HEK293 (cell line): ENCODE measurements around the gene ETDA.
"Not testable (repeated sequence)": the region's sequence is repeated elsewhere in the genome, so short reads cannot be mapped to it uniquely, and the experiment has no call there.

Source experiments
- ZNF248 ChIP-seq: fragments of 450-650 bp; formaldehyde crosslinking; IDR thresholded peaks from 2 replicates; pipeline ENCODE4 v1.5.1; 2017; ENCODE audit warnings: missing biosample characterization, missing genetic modification characterization
- TF ChIP-seq, protein P1 (sequence below): fragments of 450-650 bp; formaldehyde crosslinking; IDR thresholded peaks from 2 replicates; pipeline ENCODE4 v1.5.1; 2016; ENCODE audit warnings: missing biosample characterization, missing genetic modification characterization

DNA sequence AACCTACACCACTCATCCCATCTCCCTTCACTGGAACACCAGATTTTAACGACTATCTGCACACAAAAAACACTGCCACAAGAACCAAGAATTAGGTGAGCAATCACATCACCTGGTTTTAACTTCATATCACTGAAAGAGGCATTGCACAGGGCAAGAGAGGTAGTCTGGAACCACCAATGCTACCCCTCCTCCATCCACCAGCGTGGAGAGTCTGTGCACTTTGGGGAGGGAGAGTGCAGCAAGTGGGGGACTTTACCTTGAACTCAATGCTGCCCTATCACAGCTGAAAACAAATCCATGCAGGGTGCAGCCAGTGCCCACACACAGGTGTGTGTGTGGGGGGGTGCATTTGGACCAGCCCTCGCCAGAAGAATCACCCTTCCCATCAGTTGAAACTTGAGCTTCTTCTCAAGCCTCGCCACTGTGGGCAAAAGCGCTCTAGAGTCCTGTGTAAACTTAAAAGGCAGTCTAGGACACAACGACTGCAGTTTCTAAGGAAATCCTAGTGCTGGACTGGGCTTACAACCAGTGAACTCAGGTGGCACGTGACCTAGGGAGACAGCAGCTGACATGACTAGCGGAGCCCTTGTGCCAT lies 4.3 kb downstream of the ETDA start:
- TF ChIP-seq ZNF248 (tag by site-specific recombination) = not testable (repeated sequence)
- TF ChIP-seq, protein P1, sequence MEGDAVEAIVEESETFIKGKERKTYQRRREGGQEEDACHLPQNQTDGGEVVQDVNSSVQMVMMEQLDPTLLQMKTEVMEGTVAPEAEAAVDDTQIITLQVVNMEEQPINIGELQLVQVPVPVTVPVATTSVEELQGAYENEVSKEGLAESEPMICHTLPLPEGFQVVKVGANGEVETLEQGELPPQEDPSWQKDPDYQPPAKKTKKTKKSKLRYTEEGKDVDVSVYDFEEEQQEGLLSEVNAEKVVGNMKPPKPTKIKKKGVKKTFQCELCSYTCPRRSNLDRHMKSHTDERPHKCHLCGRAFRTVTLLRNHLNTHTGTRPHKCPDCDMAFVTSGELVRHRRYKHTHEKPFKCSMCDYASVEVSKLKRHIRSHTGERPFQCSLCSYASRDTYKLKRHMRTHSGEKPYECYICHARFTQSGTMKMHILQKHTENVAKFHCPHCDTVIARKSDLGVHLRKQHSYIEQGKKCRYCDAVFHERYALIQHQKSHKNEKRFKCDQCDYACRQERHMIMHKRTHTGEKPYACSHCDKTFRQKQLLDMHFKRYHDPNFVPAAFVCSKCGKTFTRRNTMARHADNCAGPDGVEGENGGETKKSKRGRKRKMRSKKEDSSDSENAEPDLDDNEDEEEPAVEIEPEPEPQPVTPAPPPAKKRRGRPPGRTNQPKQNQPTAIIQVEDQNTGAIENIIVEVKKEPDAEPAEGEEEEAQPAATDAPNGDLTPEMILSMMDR (tag by site-specific recombination) = not testable (repeated sequence)
